Activated T-cell treated with anti-CD3 and anti-CD28 coated beads for 1 hour (primary cell): Measurements from ENCODE around the gene DLX4.

Experiments used
- DNase-seq: peaks from one replicate; pipeline ENCODE4 v3.0.0-alpha.2; 2020; ENCODE audit warnings: low read depth

The DLX4 gene

DNA sequence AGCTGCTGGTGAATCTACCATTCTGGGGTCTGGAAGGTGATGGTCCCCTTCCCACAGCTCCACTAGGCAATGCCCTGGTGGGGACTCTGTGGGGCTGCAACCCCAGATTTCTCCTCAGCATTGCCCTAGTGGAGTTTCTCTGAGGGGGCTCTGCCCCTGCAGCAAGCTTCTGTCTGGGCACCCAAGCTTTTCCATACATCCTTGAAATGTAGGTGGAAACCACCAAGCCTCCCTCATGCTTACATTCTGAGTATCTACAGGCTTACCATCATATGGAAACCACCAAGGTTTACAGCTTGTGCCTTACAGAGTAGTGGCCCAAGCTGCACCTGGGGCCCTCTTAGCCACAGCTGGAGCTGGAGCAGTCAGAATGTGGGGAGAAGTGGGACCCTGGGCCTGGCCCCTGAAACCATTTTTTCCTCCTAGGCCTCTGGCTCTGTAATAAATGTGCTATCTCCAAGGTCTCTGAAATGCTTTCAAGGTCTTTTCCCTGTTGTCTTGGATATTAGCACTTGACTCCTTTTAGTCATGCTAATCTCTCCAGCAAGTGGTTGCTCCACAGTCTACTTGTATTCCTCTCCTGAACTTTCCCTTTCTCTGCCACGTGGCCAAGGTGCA lies 45.6 kb downstream of the DLX4 start:
- DNase-seq: no peak

DNA sequence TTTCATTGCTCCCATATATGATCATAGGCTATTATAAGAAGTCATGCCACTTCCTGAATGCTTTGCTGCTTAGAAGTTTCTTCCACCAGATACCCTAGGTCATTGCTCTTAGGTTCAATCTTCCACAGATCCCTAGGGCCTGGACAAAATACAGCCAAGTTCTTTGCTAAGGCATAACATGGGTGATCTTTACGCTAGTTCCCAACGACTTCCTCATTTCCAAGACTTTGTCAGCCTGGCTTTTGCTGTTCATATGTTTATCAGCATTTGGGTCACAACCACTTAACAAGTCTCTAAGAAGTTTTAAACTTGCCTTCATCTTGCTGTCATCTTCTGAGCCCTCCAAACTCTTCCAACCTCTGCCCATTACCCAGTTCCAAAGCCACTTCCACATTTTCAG lies 46.2 kb downstream of the DLX4 start:
- no peak for DNase-seq

DNA sequence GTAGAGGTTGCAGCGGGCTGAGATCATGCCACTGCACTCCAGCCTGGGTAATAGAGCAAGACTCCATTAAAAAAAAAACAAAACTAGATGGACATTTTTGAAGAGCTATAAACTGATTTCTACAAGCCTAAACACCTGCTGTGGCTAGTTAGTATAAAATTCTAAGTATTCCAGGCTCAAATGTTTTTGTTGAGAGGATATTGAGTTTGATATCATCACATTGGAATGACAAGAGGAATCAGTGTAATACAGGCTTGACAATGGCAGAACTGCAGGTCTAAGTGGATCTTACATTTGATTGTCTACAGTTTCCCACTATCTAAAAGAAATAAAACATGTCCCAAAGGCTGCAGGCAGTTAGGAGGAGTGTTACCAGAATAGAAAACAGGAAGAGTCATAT lies 49.9 kb downstream of the DLX4 start:
- no peak for DNase-seq

DNA sequence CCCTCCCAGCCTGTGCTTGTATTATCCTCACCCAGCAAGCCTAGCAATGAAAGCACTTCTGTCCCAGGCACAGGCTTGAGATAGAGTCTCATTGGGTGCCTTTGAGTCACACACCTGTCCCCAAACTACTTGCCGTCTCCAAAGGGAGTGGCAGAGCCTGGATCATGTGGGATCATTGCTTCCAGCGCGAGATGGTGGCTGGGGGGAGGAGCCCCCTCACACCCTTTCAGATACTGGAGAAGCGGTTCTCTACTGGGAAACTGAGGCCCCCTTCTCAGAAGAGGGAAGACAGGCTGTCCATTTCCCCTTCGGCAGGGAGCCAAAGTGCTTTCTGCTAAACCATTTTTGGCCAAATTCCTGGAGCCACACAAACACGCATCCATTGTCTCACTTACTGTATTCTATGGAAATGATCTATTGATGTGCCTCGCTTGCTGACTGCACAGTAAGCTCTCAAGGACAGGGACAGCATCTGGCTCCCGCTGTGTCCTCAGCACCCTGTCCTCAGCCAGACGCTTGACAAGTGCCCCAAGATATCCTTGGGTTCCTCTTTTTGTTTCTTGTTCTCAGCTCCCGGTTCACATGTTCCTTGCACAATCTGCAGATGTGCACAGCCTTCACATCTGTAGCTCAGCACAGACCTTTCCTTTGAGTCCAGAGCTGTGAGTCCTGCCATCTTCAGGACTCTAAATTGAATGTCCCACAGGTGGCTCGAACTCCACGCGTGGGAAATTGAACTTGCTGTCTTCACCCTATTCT lies 52.0 kb downstream of the DLX4 start:
- no peak for DNase-seq

DNA sequence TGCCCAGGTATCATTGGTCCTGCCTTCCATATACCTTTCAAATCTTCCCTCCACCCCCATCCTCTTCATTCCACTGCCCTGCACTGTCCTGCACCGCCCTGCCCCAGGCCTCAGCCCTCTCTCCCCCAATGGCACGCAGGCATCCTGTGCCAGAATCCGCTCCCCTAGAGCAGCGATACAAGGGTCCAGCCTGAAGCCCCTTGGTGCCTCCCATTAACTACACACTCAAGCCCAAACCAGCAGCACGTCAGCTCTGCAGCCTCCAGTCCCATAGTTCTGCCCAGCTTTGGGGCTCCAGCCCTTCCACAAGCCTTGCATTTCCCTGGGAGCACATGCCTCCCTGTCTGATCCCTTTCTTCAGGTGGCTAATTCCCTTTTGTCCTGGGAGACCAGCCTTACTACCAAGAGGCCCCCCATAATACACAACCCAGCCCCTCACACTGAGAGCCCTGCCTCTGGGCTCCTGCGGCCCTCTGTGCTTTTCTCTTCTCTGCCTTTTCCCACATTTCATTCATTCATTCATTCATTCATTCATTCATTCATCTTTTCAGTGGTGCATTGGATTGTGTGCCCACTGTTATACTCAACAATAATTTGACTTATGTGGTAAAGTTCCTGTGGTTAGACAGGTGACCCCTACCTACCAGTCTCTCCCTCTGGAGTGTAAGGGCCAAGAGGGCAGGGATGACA lies 52.8 kb downstream of the DLX4 start:
- DNase-seq: no peak

DNA sequence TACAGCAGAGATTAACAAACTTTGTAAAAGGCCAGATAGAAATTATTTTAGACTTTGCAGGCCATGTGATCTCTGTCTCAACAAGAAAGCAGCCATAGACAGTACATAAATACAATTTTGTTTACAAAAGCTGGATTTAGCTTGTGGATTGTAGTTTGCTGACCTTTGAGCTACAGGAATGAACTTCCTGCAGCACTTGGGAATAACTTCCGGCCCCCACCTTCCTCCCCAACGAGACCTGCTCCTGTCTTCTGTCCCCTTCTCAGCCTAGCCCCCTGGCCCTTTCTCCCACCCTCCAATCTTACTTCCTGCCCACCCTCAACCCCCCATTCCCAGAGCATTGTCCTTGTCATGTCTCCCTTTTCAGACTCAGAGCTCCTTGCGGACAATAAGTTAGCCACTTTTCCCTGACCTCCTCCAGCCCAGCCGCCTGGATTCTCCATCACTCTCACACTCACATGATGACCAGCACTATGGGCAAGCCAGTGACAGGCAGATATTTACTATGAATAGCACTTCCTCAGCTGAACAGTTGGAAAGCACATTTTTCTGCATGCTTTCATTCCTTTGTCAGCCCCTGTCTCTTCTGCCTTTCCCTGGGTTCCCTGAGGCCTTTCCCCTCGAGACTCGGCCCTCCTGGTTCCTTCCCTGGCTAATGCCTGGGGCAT lies 53.6 kb downstream of the DLX4 start:
- DNase-seq: no peak

DNA sequence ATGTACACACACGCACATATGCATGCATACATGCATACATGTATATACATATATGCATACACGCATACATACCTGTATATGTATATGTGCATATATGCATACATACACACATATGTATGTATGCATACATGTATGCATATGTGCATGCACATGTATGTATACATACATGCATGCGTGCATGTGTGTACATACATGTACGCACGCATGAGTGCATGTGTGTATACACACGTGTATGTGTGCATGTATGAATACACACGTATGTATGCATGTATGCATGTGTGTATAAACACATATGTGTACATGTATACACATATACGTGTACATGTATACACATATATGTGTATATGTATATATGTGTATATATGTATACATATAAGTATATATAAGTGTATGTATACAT lies 54.5 kb downstream of the DLX4 start:
- no peak for DNase-seq
